Aortic smooth muscle cell (primary cell): ENCODE measurements around the gene NCOA6. TPM values are rescaled to one million over a fixed set of nuclear protein-coding genes. Genes with fewer than 3 reads are reported as not detected.

Source experiments
- total RNA-seq: library from RNA; depleted of rRNA; stranded (reverse); fragments of >200 nt; gene quantifications from 2 replicates; pipeline ENCODE4 v1.2.3, GENCODE V29; 2014

The NCOA6 gene
- total RNA-seq = 4.5 and 5.8 TPM in 2 replicates

DNA sequence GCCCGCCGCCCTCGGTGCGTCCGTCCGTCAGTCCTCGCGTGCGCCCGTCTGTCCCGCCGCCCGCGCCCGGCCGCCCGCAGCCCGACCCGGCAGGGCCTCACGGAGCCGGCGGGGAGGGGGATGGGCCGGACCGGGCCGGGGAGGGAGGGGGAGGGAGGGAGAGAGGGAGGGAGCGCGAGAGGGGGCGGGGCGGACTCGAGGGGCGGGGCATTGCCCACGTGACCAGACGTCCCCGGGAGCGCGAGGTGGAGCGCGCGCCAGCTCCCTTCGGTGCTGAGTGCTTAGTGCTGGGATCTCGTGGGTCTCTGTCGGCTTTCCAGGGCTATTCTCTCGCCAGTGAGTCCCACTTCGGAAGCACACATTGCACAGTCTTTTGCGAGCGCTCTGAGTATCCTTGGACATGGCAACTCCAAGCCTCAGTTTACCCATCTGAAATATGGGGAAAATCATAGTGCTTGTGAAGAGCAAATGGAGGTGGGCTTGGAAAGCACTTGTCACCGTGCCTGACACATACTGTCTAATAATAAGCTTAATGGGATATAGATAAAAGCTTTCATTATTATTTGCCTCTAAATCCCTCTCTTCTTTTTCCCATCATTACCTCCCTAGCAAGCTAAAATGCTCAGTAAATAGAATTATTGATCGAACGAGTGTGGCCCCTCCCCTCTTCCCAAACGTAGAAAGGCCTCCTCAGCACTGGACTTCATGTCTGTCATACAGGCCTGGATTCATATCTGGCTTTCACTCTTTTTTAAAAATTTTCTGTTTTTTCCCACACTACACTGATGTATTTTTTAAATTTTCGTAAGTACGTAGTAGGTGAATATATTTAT lies at the start of gene NCOA6:
Gene NCOA6, minus strand, starts transcription at position 122 of the 833 bp plus-strand sequence. CDS start 43,296 bp downstream, outside the sequence.

DNA sequence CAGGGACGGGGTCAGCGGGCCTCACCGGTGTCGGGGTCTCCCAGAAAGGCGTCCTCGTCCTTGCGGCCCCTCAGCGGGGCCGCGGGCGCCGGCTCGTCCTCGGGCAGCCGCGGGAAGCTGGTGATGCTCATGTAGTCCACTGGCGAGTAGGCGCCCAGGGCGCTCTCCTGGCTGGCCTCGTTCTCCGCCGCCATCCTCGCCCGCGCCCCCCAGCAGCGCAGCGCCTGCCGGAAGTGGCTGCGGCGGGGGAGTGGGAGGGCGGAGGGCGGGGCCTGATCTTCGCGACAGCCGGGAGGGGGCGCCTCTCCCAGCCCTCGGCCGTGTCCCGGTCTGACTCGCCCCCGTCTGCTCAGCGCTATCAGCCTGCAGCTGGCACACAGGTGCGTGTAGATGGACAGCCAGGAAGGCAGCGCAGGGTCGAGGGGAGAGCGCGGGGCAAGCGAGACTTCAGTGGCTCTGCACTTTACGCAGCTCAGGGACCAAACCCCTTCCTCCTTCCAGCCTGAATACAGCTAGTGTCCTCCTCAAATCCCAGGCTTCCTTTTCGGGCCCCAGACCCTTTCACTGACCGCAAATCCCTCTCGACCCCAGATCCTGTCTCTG lies 47.3 kb upstream of the NCOA6 start, which contains the start of gene GGT7:
Gene GGT7, minus strand, starts transcription at position 235 of the 603 bp plus-strand sequence. Its CDS starts 41 bp downstream, at position 194.

DNA sequence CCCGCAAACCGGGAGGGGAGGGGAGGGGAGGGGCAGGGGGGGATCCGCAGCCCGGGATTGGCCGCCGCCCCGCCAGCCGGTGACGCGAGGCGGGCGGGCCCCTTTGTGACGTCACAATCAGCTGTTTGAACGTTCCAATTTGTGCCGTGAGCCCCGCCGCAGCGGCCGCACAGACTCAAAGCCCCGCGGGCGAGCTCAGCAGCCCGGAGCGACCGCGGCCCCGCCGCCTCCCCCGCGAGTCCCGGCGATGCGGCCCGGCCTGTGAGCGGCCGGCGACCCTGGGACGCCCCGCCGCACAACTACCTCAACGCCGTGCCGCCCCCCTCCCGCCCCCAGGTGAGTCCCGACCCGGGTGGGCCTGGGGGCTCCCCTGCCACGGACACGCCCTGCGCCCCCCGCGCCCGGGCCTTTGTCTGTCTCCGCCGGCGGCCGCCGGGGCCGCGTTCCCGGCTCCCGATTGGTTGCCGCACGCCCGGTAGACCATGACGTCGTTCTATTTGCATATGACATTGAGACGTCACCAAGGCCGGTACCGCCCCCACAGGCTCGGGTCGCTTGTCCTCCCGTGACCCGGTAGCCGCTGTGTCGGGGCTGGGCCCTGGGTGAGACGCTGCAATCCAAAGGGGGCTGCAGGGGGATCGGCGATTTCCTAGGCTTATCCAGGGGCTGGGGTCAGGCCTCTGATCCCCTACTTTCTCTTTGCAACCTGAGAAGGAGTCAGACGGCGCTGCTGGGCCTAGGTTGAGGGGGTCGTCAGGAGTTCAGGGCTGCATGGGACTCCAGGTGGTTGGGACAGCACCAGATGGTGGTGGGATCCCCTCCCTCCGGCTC lies 121.1 kb downstream of the NCOA6 start, which contains the start of gene TP53INP2:
Gene TP53INP2, plus strand, starts transcription at position 168 of the 831 bp plus-strand sequence. CDS start 4,396 bp downstream, outside the sequence.

DNA sequence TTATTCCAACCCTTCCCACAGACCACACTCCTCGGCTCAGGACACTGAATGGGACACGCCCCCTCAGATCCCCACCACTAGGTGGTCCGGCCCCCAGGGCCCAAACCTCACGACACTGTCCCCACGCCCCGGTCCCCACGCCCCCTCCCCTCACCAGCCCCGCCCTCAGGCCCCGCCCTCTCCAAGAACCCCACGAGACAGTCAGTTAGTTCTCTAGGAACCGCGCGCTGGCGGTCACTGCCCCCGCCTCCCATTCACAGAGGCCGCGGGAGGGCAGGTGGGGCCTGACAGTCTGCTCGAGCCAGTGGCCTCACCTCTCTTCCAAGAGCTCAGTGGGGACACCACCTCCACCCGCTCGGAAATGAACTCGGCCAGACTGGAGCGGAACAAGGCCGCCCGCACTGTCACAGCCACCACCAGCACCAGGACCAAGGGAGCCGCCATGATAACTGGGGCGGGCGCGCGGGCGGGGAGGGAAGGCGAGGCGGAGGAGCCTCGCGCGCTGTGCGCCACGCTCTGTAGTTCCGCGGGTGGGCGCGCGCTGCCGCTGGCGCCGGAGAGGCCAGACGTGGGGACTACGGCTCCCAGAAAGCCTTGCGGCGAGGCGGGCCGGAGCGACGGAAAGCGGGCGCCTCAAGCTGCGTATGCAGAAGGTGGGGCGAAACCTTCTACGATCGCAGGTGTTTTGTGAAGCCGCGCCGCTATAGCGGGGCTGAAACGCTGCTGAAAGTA lies 148.6 kb downstream of the NCOA6 start, which contains the start of gene PIGU:
Gene PIGU, minus strand, starts transcription at position 451 of the 732 bp plus-strand sequence. Its CDS starts 7 bp downstream, at position 444.

Other genes with a start within 250 kb of the NCOA6 start
- 6.3 and 8.5 TPM in 2 replicates for gene PIGU, start 148.6 kb downstream of the NCOA6 start, total RNA-seq
- 4.0 and 8.5 TPM in 2 replicates for gene TP53INP2, start 121.3 kb downstream of the NCOA6 start, total RNA-seq
- gene GGT7, start 47.2 kb upstream of the NCOA6 start, total RNA-seq = 8.9 and 9.0 TPM in 2 replicates
- 32.1 and 42.0 TPM in 2 replicates for gene ACSS2, start 51.0 kb upstream of the NCOA6 start, total RNA-seq
- gene GSS, start 130.2 kb upstream of the NCOA6 start, total RNA-seq = 60.3 and 64.9 TPM in 2 replicates
- gene MYH7B, start 130.2 kb upstream of the NCOA6 start, total RNA-seq = 0.12 and 0.13 TPM in 2 replicates